Fibroblast of skin of left biceps (primary cell): ENCODE measurements around the gene TSFM.
A peak's percentile ranks its signal among the peaks of the same experiment; 100 is the strongest.

Source experiments
- DNase-seq, 2 experiments: peaks; one replicate each; pipeline ENCODE4 v3.0.0-alpha.2; 2013; ENCODE audit warnings: low read depth in 2 of 2

Gene TSFM

GRCh38 chr12:57834086-57834876 is 51.7 kb downstream of the TSFM start:
- DNase-seq = no peak

GRCh38 chr12:57835366-57836288 is 53.0 kb downstream of the TSFM start:
- no peak for DNase-seq

GRCh38 chr12:57836442-57837375 is 54.1 kb downstream of the TSFM start:
- DNase-seq = peak; percentile 81

GRCh38 chr12:57837864-57838562 is 55.4 kb downstream of the TSFM start:
- peak in 1 of 2 experiments; percentile 33 for DNase-seq

- DNase-seq = no peak
Observed at GRCh38 chr12:57838594-57839302, 56.2 kb downstream of the TSFM start.

GRCh38 chr12:57839996-57840395 is 57.4 kb downstream of the TSFM start:
- no peak for DNase-seq

GRCh38 chr12:57840726-57841125 is 58.1 kb downstream of the TSFM start:
- no peak for DNase-seq

- no peak for DNase-seq
Observed at GRCh38 chr12:57841445-57841844, 58.9 kb downstream of the TSFM start.

GRCh38 chr12:57842342-57843294 is 60.0 kb downstream of the TSFM start:
- no peak for DNase-seq

- DNase-seq = no peak
Observed at GRCh38 chr12:57844709-57845477, 62.3 kb downstream of the TSFM start.

- DNase-seq = no peak
Observed at GRCh38 chr12:57845478-57846284, 63.1 kb downstream of the TSFM start.

GRCh38 chr12:57846285-57846576 is 63.6 kb downstream of the TSFM start:
- no peak for DNase-seq

GRCh38 chr12:57846577-57847319 is 64.2 kb downstream of the TSFM start, which contains the start of gene CTDSP2:
TSS of gene CTDSP2 (minus strand) at chr12:57846729. CDS start at chr12:57846435, 294 bp downstream.
- peak; percentile 98 for DNase-seq
